NT2/D1 (cell line): ENCODE data around the gene TNFSF13.

Experiments
- SUZ12 ChIP-seq: IDR thresholded peaks from 2 replicates; pipeline ENCODE4 v1.6.1; 2011; ENCODE audit not compliant: insufficient read length, insufficient read depth; ENCODE audit errors: extremely low read depth
- YY1 ChIP-seq: IDR thresholded peaks from 2 replicates; pipeline ENCODE4 v1.6.1; 2011; ENCODE audit not compliant: insufficient read length, insufficient read depth
- ZNF274 ChIP-seq: IDR thresholded peaks from 2 replicates; pipeline ENCODE4 v1.6.1; 2011; ENCODE audit warnings: mild to moderate bottlenecking, low read depth, low read length

DNA sequence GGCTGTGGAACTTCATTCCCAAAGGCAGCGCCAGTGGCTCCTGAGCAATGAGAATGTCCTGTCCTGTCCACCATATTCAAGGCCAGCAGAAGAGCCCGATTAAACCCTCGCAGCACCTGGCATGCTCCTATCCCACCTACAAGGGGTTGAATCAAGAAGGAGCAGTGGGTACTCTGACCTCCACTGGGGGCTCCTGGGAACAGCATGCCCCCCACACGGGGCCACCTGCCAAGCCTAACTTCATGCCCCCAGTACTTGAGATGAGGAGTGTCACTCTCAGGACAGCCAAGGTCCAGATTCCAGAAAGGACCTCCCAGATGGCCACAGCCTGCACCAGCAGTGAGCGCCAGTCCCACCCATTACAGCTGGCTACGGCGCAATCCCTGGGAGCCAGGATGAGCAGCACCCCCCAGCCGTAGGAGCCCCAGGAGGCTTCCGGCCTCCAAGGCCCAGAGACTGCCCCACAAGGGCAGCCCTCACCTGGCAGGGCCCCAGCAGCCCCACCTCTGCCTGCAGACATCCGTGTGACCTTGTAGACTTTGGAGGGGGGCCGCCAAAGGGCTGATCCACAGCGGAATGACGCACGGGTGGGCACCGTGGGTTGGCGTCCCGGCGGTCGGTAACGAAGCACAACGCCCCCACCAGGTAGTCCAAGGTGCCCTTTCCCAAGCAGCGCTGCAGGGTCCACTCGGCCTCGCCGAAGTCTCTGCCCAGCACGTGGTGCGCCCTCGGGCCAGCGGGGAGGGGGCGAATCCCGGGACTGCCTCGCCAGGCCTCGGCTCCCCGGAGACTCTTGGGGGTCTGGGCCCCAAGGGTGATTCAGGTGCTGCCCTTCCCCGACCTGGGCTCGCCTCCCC lies 24.1 kb downstream of the TNFSF13 start:
- TF ChIP-seq YY1, result no peak
- no peak for TF ChIP-seq ZNF274
- TF ChIP-seq SUZ12, result no peak
